HepG2 (cell line): ENCODE data around the gene FGFR4. TPM values are rescaled to one million over a fixed set of nuclear protein-coding genes. Genes with fewer than 3 reads are reported as not detected.

Experiments
- FOXM1 ChIP-seq: sonication (generic); formaldehyde crosslinking; IDR thresholded peaks from 2 replicates; pipeline ENCODE4 v1.5.0; 2020; ENCODE audit warnings: missing genetic modification reagents
- KDM1A ChIP-seq: IDR thresholded peaks from 2 replicates; pipeline ENCODE4 v1.6.1; 2016; ENCODE audit warnings: missing compliant biosample characterization
- KLF16 ChIP-seq, 2 experiments: sonication (generic) in 1 of 2; formaldehyde crosslinking in 1 of 2; IDR thresholded peaks; 2 replicates each; pipeline versions ENCODE4 v1.6.1 to v1.8.0; 2016 to 2023; ENCODE audit warnings: missing genetic modification reagents in 2 of 2, missing compliant biosample characterization in 1 of 2
- RAD21 ChIP-seq: fragments of 450-650 bp; formaldehyde crosslinking; IDR thresholded peaks from 2 replicates; pipeline ENCODE4 v1.5.0; 2020; ENCODE audit warnings: mild to moderate bottlenecking
- RNF219 ChIP-seq: sonication (generic); formaldehyde crosslinking; IDR thresholded peaks from 2 replicates; pipeline ENCODE4 v1.5.0; 2020; ENCODE audit warnings: mild to moderate bottlenecking, missing genetic modification reagents
- SKI ChIP-seq: fragments of 450-650 bp; IDR thresholded peaks from one replicate; pipeline ENCODE4 v1.6.1; 2018; ENCODE audit warnings: mild to moderate bottlenecking; ENCODE audit not compliant: partially characterized antibody
- SNRNP70 ChIP-seq: fragments of 200-400 bp; formaldehyde crosslinking; IDR thresholded peaks from 2 replicates; pipeline ENCODE4 v1.6.1; 2017; ENCODE audit warnings: mild to moderate bottlenecking, low read depth, low read length, moderate library complexity
- ZBTB25 ChIP-seq: IDR thresholded peaks from 2 replicates; pipeline ENCODE4 v1.6.1; 2018; ENCODE audit warnings: missing genetic modification reagents
- ZFY ChIP-seq: sonication (generic); formaldehyde crosslinking; IDR thresholded peaks from 2 replicates; pipeline ENCODE4 v1.4.0; 2020; ENCODE audit warnings: missing genetic modification reagents
- ZNF607 ChIP-seq: sonication (generic); formaldehyde crosslinking; IDR thresholded peaks from 2 replicates; pipeline ENCODE4 v1.5.1; 2020; ENCODE audit warnings: missing genetic modification reagents, mild to moderate bottlenecking, borderline replicate concordance
- ZSCAN31 ChIP-seq: sonication (generic); formaldehyde crosslinking; IDR thresholded peaks from 2 replicates; pipeline ENCODE4 v1.5.0; 2020; ENCODE audit warnings: low read depth, mild to moderate bottlenecking, missing genetic modification reagents
- polyA plus RNA-seq, 8 experiments: library from polyadenylated mRNA; depleted of rRNA in 3 of 8; stranded (reverse) in 7 of 8; unstranded in 1 of 8; fragments of >200 nt; fragmentation: Illumina TruSeq in 4 of 8; extraction: Trizol in 4 of 8; gene quantifications; 2 replicates each; pipeline versions ENCODE4 v1.2.1 to v1.2.3, GENCODE V29; 2011 to 2016; ENCODE audit warnings: low read depth in 4 of 8, missing spikeins in 1 of 8, mixed read lengths in 1 of 8; ENCODE audit not compliant: insufficient read depth in 1 of 8
- total RNA-seq, 5 experiments: library from RNA; depleted of rRNA; stranded (reverse); fragments of >200 nt; fragmentation: Illumina TruSeq; extraction: Trizol; gene quantifications; 2 replicates each; pipeline ENCODE4 v1.2.3, GENCODE V29; 2016; ENCODE audit warnings: low read depth in 1 of 5
- TF ChIP-seq, protein P1 (sequence below): sonication (generic); formaldehyde crosslinking; IDR thresholded peaks from 2 replicates; pipeline ENCODE4 v1.4.0; 2020; ENCODE audit warnings: mild to moderate bottlenecking, missing genetic modification reagents
- TF ChIP-seq, protein P2 (sequence below): sonication (generic); formaldehyde crosslinking; IDR thresholded peaks from 2 replicates; pipeline ENCODE4 v1.4.0; 2020; ENCODE audit warnings: missing genetic modification reagents, borderline replicate concordance
- TF ChIP-seq, protein P3 (sequence below): sonication (generic); formaldehyde crosslinking; IDR thresholded peaks from 2 replicates; pipeline ENCODE4 v1.8.0; 2022; ENCODE audit warnings: missing genetic modification reagents, mild to moderate bottlenecking, borderline replicate concordance
- TF ChIP-seq, protein P4 (sequence below): sonication (generic); formaldehyde crosslinking; IDR thresholded peaks from 2 replicates; pipeline ENCODE4 v1.8.1; 2022; ENCODE audit warnings: low read depth, mild to moderate bottlenecking, missing genetic modification reagents

Gene FGFR4
- total and polyA plus RNA-seq, 2 of the 13 experiments (the other 11 are each of a cell fraction or from before 2014, with no cell fraction given), result 129 to 219 TPM

DNA sequence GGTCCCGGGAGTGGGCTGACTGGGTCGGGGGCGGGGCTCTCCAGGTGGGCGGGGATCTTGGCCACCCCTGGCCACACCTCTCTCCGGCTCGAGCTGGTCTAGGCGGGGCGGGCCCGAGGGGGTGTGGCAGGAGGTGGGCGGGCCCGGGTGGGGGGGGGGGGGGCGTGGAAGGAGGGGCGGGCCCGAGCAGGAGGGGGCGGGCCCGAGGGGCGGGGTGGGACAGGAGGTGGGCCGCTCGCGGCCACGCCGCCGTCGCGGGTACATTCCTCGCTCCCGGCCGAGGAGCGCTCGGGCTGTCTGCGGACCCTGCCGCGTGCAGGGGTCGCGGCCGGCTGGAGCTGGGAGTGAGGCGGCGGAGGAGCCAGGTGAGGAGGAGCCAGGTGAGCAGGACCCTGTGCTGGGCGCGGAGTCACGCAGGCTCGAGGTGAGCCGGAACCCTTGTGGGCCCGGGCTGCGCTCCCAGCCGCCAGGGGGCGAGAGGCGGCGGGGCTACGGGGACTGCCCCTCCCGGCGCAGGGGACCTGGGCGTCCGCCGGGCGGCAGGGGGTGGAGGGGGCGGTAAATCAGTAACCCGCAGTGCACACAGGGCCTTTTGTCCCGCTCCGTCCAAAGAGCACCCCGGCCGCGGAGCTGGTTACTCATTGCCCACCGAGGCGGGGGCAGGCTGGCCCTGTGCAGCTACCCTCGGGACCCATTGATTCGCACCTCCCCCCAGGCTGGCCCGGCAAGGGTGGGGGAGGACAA lies at the start of gene FGFR4 (continued):
- peak; percentile 65; the same call in 1 of the 2 replicates for TF ChIP-seq ZBTB25 (CRISPR knock-in tag)
- TF ChIP-seq ZFY (CRISPR knock-in tag), result peak; percentile 88
- TF ChIP-seq ZSCAN31, result peak; percentile 74; the same call in 1 of the 2 replicates
- TF ChIP-seq RNF219 (CRISPR knock-in tag), result no peak
- no peak; the same call in 1 of the 2 replicates for TF ChIP-seq KDM1A
- peak; percentile 68; the same call in 1 of the 2 replicates for TF ChIP-seq ZNF607 (CRISPR knock-in tag)
- TF ChIP-seq RAD21 (CRISPR knock-in tag), result peak; percentile 94
- TF ChIP-seq, protein P1, sequence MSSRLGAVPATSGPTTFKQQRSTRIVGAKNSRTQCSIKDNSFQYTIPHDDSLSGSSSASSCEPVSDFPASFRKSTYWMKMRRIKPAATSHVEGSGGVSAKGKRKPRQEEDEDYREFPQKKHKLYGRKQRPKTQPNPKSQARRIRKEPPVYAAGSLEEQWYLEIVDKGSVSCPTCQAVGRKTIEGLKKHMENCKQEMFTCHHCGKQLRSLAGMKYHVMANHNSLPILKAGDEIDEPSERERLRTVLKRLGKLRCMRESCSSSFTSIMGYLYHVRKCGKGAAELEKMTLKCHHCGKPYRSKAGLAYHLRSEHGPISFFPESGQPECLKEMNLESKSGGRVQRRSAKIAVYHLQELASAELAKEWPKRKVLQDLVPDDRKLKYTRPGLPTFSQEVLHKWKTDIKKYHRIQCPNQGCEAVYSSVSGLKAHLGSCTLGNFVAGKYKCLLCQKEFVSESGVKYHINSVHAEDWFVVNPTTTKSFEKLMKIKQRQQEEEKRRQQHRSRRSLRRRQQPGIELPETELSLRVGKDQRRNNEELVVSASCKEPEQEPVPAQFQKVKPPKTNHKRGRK (CRISPR knock-in tag), result no peak
- TF ChIP-seq KLF16 (CRISPR knock-in tag; IDR thresholded peaks at IDR 0.05), result peak in 1 of 2 experiments; percentile 94; a peak in 2 of 4 replicates
- TF ChIP-seq, protein P2, sequence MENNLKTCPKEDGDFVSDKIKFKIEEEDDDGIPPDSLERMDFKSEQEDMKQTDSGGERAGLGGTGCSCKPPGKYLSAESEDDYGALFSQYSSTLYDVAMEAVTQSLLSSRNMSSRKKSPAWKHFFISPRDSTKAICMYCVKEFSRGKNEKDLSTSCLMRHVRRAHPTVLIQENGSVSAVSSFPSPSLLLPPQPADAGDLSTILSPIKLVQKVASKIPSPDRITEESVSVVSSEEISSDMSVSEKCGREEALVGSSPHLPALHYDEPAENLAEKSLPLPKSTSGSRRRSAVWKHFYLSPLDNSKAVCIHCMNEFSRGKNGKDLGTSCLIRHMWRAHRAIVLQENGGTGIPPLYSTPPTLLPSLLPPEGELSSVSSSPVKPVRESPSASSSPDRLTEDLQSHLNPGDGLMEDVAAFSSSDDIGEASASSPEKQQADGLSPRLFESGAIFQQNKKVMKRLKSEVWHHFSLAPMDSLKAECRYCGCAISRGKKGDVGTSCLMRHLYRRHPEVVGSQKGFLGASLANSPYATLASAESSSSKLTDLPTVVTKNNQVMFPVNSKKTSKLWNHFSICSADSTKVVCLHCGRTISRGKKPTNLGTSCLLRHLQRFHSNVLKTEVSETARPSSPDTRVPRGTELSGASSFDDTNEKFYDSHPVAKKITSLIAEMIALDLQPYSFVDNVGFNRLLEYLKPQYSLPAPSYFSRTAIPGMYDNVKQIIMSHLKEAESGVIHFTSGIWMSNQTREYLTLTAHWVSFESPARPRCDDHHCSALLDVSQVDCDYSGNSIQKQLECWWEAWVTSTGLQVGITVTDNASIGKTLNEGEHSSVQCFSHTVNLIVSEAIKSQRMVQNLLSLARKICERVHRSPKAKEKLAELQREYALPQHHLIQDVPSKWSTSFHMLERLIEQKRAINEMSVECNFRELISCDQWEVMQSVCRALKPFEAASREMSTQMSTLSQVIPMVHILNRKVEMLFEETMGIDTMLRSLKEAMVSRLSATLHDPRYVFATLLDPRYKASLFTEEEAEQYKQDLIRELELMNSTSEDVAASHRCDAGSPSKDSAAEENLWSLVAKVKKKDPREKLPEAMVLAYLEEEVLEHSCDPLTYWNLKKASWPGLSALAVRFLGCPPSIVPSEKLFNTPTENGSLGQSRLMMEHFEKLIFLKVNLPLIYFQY (CRISPR knock-in tag), result peak; percentile 75; the same call in 1 of the 2 replicates
- TF ChIP-seq, protein P3, sequence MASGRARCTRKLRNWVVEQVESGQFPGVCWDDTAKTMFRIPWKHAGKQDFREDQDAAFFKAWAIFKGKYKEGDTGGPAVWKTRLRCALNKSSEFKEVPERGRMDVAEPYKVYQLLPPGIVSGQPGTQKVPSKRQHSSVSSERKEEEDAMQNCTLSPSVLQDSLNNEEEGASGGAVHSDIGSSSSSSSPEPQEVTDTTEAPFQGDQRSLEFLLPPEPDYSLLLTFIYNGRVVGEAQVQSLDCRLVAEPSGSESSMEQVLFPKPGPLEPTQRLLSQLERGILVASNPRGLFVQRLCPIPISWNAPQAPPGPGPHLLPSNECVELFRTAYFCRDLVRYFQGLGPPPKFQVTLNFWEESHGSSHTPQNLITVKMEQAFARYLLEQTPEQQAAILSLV (CRISPR knock-in tag), result peak; percentile 98
- no peak for TF ChIP-seq SNRNP70
- TF ChIP-seq FOXM1, result no peak
- TF ChIP-seq, protein P4, sequence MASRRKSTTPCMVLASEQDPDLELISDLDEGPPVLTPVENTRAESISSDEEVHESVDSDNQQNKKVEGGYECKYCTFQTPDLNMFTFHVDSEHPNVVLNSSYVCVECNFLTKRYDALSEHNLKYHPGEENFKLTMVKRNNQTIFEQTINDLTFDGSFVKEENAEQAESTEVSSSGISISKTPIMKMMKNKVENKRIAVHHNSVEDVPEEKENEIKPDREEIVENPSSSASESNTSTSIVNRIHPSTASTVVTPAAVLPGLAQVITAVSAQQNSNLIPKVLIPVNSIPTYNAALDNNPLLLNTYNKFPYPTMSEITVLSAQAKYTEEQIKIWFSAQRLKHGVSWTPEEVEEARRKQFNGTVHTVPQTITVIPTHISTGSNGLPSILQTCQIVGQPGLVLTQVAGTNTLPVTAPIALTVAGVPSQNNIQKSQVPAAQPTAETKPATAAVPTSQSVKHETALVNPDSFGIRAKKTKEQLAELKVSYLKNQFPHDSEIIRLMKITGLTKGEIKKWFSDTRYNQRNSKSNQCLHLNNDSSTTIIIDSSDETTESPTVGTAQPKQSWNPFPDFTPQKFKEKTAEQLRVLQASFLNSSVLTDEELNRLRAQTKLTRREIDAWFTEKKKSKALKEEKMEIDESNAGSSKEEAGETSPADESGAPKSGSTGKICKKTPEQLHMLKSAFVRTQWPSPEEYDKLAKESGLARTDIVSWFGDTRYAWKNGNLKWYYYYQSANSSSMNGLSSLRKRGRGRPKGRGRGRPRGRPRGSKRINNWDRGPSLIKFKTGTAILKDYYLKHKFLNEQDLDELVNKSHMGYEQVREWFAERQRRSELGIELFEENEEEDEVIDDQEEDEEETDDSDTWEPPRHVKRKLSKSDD (CRISPR knock-in tag), result peak; percentile 74; the same call in 1 of the 2 replicates
- peak; percentile 90 for TF ChIP-seq SKI
